HFF-Myc (cell line): ENCODE results near the gene SELENOS.
A peak's percentile ranks its signal among the peaks of the same experiment; 100 is the strongest.

ENCODE experiments used
- DNase-seq: peaks from one replicate; pipeline ENCODE4 v3.0.0-alpha.2; 2011; ENCODE audit warnings: low read depth; ENCODE audit errors: extremely low read depth
- H3K4me3 ChIP-seq: replicated peaks from 2 replicates; pipeline ENCODE4 v1.5.1; 2011; ENCODE audit warnings: low read depth, mild to moderate bottlenecking, control low read depth, low read length
- CTCF ChIP-seq: IDR thresholded peaks from 2 replicates; pipeline ENCODE4 v1.5.1; 2012; ENCODE audit warnings: mild to moderate bottlenecking, low read depth, low read length, control low read depth; ENCODE audit errors: missing control alignments

SELENOS gene

GRCh38 chr15:101266034-101266433, 11.3 kb downstream of the SELENOS start:
- no peak for TF ChIP-seq CTCF
- no peak overlapping the region for H3K4me3 ChIP-seq
- no peak for DNase-seq

DNA sequence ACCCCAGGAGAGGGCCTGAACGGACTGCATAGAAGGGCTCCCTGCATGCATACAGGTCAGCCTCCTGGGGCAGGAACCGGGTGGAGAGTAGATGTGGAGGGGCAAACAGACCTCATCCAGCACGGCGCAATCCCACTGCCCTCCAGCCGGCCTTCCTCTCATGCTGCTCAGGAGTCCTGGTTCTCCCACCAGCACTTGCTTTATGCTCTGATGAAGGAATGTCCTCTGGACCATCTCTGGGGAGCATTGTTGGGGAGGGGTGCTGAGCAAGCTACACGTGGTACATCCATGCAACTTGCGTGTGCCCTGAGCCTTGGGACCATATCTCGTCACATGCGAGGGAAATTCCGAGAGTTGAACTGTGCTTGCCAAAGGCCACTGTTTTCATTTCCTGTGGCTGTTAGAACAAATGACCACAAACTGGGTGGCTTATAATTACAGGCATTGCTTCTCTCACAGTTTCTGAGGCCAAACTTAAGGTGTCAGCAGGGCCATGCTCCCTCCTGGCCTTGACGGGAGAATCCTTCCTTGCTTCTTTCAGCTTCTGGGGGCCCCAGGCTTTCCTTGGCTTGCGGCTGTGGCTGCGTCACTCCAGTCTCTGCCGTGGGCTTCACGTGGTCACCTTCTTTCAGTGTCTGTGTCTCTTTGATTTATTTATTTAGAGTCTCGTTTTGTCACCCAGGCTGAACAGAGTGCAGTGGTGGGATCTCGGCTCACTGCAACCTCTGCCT, 12.2 kb downstream of the SELENOS start:
- no peak overlapping the region for H3K4me3 ChIP-seq
- no peak for DNase-seq
- no peak for TF ChIP-seq CTCF

- TF ChIP-seq CTCF, result no peak
- DNase-seq, result no peak
- H3K4me3 ChIP-seq, result no peak overlapping the region
Measured at GRCh38 chr15:101264011-101264410, 13.3 kb downstream of the SELENOS start.

- H3K4me3 ChIP-seq, result no peak overlapping the region
- DNase-seq, result no peak
- no peak for TF ChIP-seq CTCF
Measured at GRCh38 chr15:101262551-101262950, 14.7 kb downstream of the SELENOS start.

- DNase-seq, result peak; percentile 65
- peak; percentile 78 for TF ChIP-seq CTCF
- H3K4me3 ChIP-seq, result no peak overlapping the region
Measured at GRCh38 chr15:101258238-101259144, 18.8 kb downstream of the SELENOS start.

DNA sequence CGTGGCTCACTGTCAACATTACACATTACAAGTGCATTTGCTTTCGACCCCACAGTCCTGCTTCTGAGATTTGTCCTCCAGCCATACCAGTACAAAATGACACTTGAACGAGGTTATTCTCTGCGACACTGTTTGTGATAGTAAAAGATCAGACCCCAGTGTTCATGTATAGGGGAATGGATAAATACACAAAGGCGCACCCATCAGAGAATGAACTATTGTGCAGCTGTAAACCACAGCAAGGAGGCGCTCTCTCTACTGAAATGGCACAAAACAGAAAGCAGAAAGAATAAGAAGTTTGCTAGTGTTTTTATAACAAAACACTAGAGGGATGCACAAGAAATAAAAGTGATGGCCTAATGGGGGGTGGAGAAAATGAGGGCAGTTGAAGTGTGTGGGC, 20.5 kb downstream of the SELENOS start:
- peak; percentile 45 for TF ChIP-seq CTCF
- no peak for DNase-seq
- H3K4me3 ChIP-seq, result no peak overlapping the region
